Progenitor cell of endocrine pancreas (in vitro differentiated cells): ENCODE data around the gene NTN1. TPM values are rescaled to one million over a fixed set of nuclear protein-coding genes. Genes with fewer than 3 reads are reported as not detected.
"Not testable (repeated sequence)": the region's sequence is repeated elsewhere in the genome, so short reads cannot be mapped to it uniquely, and the experiment has no call there.

ENCODE experiments used
- DNase-seq: peaks from one replicate; pipeline ENCODE4 v3.0.0; 2021; ENCODE audit warnings: low spot score; ENCODE audit not compliant: unreplicated experiment
- H3K27ac Mint-ChIP-seq: 2 replicates; pipeline ENCODE4 v1.8.0; 2021; ENCODE audit warnings: mild to moderate bottlenecking, moderate library complexity, mixed read lengths
- H3K27me3 Mint-ChIP-seq: 2 replicates; pipeline ENCODE4 v1.8.0; 2021; ENCODE audit warnings: mixed read lengths
- H3K36me3 Mint-ChIP-seq: 2 replicates; pipeline ENCODE4 v1.8.0; 2022; ENCODE audit warnings: mixed read lengths; ENCODE audit not compliant: insufficient read depth
- H3K4me1 Mint-ChIP-seq: 2 replicates; pipeline ENCODE4 v1.8.0; 2021; ENCODE audit warnings: low read depth, mixed read lengths
- H3K4me3 Mint-ChIP-seq: 2 replicates; pipeline ENCODE4 v1.8.0; 2021; ENCODE audit warnings: low read depth, mild to moderate bottlenecking, moderate library complexity, mixed read lengths
- H3K9me3 Mint-ChIP-seq: 2 replicates; pipeline ENCODE4 v1.8.0; 2021; ENCODE audit warnings: low read depth, mixed read lengths
- CTCF ChIP-seq: fragments of 200-600 bp; sonication (generic); IDR thresholded peaks from one replicate; pipeline ENCODE4 v1.5.0; 2021; ENCODE audit warnings: antibody characterized with exemption, mild to moderate bottlenecking; ENCODE audit not compliant: unreplicated experiment
- total RNA-seq: library from RNA; stranded (reverse); gene quantifications from 2 replicates; pipeline ENCODE4 v1.2.1, GENCODE V29; 2021

The NTN1 gene
- total RNA-seq, 1 donor from 2014 or later = 4.4 TPM

GRCh38 chr17:9104370-9105041 is 83.2 kb downstream of the NTN1 start:
- Mint-ChIP-seq H3K36me3 (no peaks in the 10 kb centered on the region), H3K9me3 (no peaks in the 10 kb centered on the region), H3K4me3 (no peak overlapping the region), H3K4me1 (peaks cover 2% of the 10 kb centered on the region), H3K27ac (no peak overlapping the region), H3K27me3 (peaks cover 46% of the 10 kb centered on the region)
- DNase-seq = no peak
- no peak for TF ChIP-seq CTCF

GRCh38 chr17:9105068-9105868 is 84.0 kb downstream of the NTN1 start:
- no peak overlapping the region for H3K27ac Mint-ChIP-seq
- H3K27me3 Mint-ChIP-seq = peaks cover 53% of the 10 kb centered on the region
- H3K9me3 Mint-ChIP-seq = no peaks in the 10 kb centered on the region
- H3K36me3 Mint-ChIP-seq = no peaks in the 10 kb centered on the region
- H3K4me3 Mint-ChIP-seq = no peak overlapping the region
- H3K4me1 Mint-ChIP-seq = peaks cover 2% of the 10 kb centered on the region
- no peak for TF ChIP-seq CTCF
- DNase-seq = no peak

GRCh38 chr17:9106278-9106677 is 85.0 kb downstream of the NTN1 start:
- H3K4me3 Mint-ChIP-seq, H3K4me1 Mint-ChIP-seq, H3K9me3 Mint-ChIP-seq, H3K27ac Mint-ChIP-seq, DNase-seq, H3K36me3 Mint-ChIP-seq: not testable (repeated sequence)
- H3K27me3 Mint-ChIP-seq = peaks cover 58% of the 10 kb centered on the region

GRCh38 chr17:9107527-9107926 is 86.2 kb downstream of the NTN1 start:
- Mint-ChIP-seq H3K36me3 (no peaks in the 10 kb centered on the region), H3K4me1 (peaks cover 2% of the 10 kb centered on the region), H3K27ac (no peak overlapping the region), H3K27me3 (peaks cover 62% of the 10 kb centered on the region), H3K9me3 (no peaks in the 10 kb centered on the region), H3K4me3 (no peak overlapping the region)
- DNase-seq = no peak
- TF ChIP-seq CTCF = no peak

- Mint-ChIP-seq H3K9me3 (no peaks in the 10 kb centered on the region), H3K36me3 (no peaks in the 10 kb centered on the region), H3K27me3 (peaks cover 62% of the 10 kb centered on the region), H3K27ac (no peak overlapping the region), H3K4me3 (no peak overlapping the region), H3K4me1 (peaks cover 2% of the 10 kb centered on the region)
- TF ChIP-seq CTCF = no peak
- DNase-seq = no peak
Observed at GRCh38 chr17:9108146-9108545, 86.8 kb downstream of the NTN1 start.
